ENCODE results near the gene MYH14. TPM values are rescaled to one million over a fixed set of nuclear protein-coding genes. Genes with fewer than 3 reads are reported as not detected.

Gene MYH14
- total and polyA plus RNA-seq, 9 of the 15 experiments (the other 6 are each of a cell fraction or from before 2014, with no cell fraction given), result 0.04 to 0.86 (median 0.19) TPM; not detected in 2

GRCh38 chr19:50331221-50331993 lies 128.0 kb downstream of the MYH14 start (continued):
- TF ChIP-seq TOE1 (IDR thresholded peaks at IDR 0.05; ENCODE audit: borderline replicate concordance), result no peak
- no peak for TF ChIP-seq TOE1 (CRISPR knock-in tag; IDR thresholded peaks at IDR 0.05; ENCODE audit: borderline replicate concordance, low read depth)
- no peak for TF ChIP-seq ZNF277 (CRISPR knock-in tag; IDR thresholded peaks at IDR 0.05; ENCODE audit: borderline replicate concordance)
- no peak for TF ChIP-seq IRF1 (CRISPR knock-in tag; IDR thresholded peaks at IDR 0.05; ENCODE audit: borderline replicate concordance)
- TF ChIP-seq TAL1 (IDR thresholded peaks at IDR 0.05), result no peak
- TF ChIP-seq GATA2 (CRISPR knock-in tag; IDR thresholded peaks at IDR 0.05), result no peak
- no peak for TF ChIP-seq HMG20A (CRISPR knock-in tag; conservative IDR thresholded peaks at IDR 0.05)
- no peak for TF ChIP-seq LARP7 (IDR thresholded peaks at IDR 0.05)
- TF ChIP-seq ARID4B (CRISPR knock-in tag; IDR thresholded peaks at IDR 0.05), result no peak
- TF ChIP-seq ZNF263 (CRISPR knock-in tag; IDR thresholded peaks at IDR 0.05; ENCODE audit: borderline replicate concordance), result no peak
- no peak for TF ChIP-seq ZNF445 (CRISPR knock-in tag; IDR thresholded peaks at IDR 0.05; ENCODE audit: low read depth)
- no peak for TF ChIP-seq ZNF124 (CRISPR knock-in tag; IDR thresholded peaks at IDR 0.05)
- no peak for TF ChIP-seq PREB (CRISPR knock-in tag; IDR thresholded peaks at IDR 0.05)
- no peak for TF ChIP-seq ZNF354B (CRISPR knock-in tag; IDR thresholded peaks at IDR 0.05)
- no peak for TF ChIP-seq CBFA2T2 (conservative IDR thresholded peaks at IDR 0.05)

Data from K562 (cell line).